Stimulated activated CD8-positive, alpha-beta memory T cell treated with anti-CD3 and anti-CD28 coated beads, Interleukin-12 subunit alpha, Interleukin-12 subunit beta, amount 100 ng/mL, for 24 hours (primary cell): ENCODE data around the gene UQCC5.

Experiments
- DNase-seq: peaks from one replicate; pipeline ENCODE4 v3.0.0-alpha.2; 2020; ENCODE audit errors: extremely low read depth

Gene UQCC5, protein sequence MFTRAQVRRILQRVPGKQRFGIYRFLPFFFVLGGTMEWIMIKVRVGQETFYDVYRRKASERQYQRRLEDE

GRCh38 chr3:52536369-52537164 lies at the start of gene UQCC5:
UQCC5 (plus strand) TSS chr3:52536605; CDS start chr3:52536756, 151 bp downstream.
- DNase-seq, result peak; percentile 95

DNA sequence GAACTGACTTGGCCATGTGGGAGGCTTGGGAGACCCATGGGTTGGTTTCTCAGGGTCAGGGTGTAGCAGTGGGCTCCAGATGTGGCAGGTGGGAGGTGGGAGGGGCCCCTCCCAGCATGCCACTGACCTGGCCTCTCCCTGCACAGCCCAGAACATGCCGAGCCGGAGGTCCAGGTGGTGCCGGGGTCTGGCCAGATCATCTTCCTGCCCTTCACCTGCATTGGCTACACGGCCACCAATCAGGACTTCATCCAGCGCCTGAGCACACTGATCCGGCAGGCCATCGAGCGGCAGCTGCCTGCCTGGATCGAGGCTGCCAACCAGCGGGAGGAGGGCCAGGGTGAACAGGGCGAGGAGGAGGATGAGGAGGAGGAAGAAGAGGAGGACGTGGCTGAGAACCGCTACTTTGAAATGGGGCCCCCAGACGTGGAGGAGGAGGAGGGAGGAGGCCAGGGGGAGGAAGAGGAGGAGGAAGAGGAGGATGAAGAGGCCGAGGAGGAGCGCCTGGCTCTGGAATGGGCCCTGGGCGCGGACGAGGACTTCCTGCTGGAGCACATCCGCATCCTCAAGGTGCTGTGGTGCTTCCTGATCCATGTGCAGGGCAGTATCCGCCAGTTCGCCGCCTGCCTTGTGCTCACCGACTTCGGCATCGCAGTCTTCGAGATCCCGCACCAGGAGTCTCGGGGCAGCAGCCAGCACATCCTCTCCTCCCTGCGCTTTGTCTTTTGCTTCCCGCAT lies 49.2 kb upstream of the UQCC5 start:
- no peak for DNase-seq

- no peak for DNase-seq
These were observed 48.4 kb upstream of the UQCC5 start for GRCh38 chr3:52487788-52488691.

DNA sequence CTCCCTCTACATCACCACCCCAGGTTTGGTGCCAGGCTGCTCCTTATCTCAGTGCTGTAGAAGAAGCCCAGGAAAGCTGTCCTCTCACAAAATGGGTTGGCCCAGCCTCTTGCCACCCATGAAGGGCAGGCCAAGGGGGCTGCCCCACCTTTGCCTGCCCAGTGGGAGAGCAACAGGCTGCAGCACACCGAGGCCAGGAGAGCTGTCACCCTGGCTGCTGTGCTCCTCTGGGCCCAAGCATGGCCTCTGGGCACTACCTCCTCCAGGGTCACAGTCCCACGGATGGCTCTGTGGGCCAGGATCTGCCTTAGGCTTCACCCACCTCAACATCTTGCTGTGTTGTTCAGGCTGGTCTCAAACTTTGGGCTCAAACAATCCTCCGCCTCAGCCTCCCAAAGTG lies 47.7 kb upstream of the UQCC5 start:
- no peak for DNase-seq

GRCh38 chr3:52489453-52489852 lies 47.0 kb upstream of the UQCC5 start:
- DNase-seq, result no peak

- no peak for DNase-seq
These were observed 46.1 kb upstream of the UQCC5 start for GRCh38 chr3:52490035-52490938.

DNA sequence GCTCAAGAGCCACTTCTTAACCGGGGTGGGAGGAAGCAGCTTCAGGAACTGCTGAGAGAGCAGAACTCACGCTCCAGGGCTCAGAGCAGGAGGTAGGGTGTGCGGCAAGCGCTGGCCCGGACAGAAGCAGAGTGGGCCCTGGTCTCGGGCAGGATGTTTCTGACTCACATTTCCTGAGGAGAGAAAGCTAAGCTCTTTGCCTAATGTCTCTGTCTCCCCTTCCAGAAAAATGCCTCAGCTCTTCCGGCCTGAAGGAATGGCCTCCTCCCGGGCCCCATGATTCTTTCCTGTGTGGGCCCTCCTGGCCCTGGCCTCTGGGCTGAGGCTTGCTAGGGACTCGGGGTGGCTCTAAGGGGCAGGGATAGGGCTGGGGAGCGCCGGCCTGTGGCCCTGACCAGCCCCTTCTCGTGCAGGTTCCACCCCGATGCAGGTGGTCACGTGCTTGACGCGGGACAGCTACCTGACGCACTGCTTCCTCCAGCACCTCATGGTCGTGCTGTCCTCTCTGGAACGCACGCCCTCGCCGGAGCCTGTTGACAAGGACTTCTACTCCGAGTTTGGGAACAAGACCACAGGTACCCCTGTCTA lies 45.4 kb upstream of the UQCC5 start:
- no peak for DNase-seq

- DNase-seq, result no peak
These were observed 44.3 kb upstream of the UQCC5 start for GRCh38 chr3:52492059-52492458.

GRCh38 chr3:52493232-52494017 lies 43.0 kb upstream of the UQCC5 start:
- DNase-seq, result no peak

DNA sequence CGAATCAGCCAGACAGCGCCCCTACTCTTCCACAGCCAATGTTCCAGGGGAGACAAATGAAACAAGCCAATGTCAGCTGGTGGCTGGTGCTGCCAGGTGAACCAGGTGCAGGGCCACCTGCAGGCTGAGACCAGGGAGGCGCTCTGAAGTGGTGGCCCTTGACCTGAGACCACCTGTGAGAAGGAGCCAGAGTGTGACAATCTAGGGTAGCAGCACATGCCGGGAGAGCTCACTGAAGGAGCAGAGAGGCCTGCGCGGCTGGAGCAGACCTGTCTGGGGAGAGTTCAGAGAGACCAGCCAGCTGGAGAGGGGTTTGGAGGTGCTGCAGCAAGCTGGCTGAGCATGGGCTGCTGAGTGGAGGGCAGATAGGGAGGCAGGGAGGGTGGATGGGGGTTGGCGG lies 42.0 kb upstream of the UQCC5 start:
- DNase-seq, result no peak

- DNase-seq, result no peak
These were observed 41.4 kb upstream of the UQCC5 start, which contains the start of gene STAB1 for GRCh38 chr3:52494886-52495495. STAB1 (plus strand) TSS chr3:52495338; CDS start chr3:52495414, 76 bp downstream.

- DNase-seq, result no peak
These were observed 40.4 kb upstream of the UQCC5 start for GRCh38 chr3:52495777-52496602.

- no peak for DNase-seq
These were observed 38.0 kb upstream of the UQCC5 start for GRCh38 chr3:52498137-52499054.

- no peak for DNase-seq
These were observed 35.4 kb upstream of the UQCC5 start for GRCh38 chr3:52501046-52501445.

GRCh38 chr3:52502001-52502400 lies 34.4 kb upstream of the UQCC5 start:
- no peak for DNase-seq

GRCh38 chr3:52502808-52503350 lies 33.5 kb upstream of the UQCC5 start:
- DNase-seq, result no peak
